BE2C (cell line): ENCODE data around the gene AS3MT. TPM values are rescaled to one million over a fixed set of nuclear protein-coding genes. Genes with fewer than 3 reads are reported as not detected.
A peak's percentile ranks its signal among the peaks of the same experiment; 100 is the strongest.
"Not testable (repeated sequence)": the region's sequence is repeated elsewhere in the genome, so short reads cannot be mapped to it uniquely, and the experiment has no call there.

Source experiments
- DNase-seq: peaks from one replicate; pipeline ENCODE4 v3.0.0-alpha.2; 2020
- H3K27me3 ChIP-seq: fragments of 250-450 bp; sonication (Bioruptor Pico); 2 replicates; pipeline ENCODE4 v1.5.1; 2020; ENCODE audit warnings: mild to moderate bottlenecking
- H3K36me3 ChIP-seq: fragments of 250-450 bp; sonication (Bioruptor Pico); 2 replicates; pipeline ENCODE4 v1.5.1; 2020; ENCODE audit warnings: mild to moderate bottlenecking
- H3K4me1 ChIP-seq: fragments of 250-450 bp; sonication (Bioruptor Pico); 2 replicates; pipeline ENCODE4 v1.5.1; 2020
- H3K4me3 ChIP-seq: 2 replicates; pipeline ENCODE4 v1.5.1; 2011; ENCODE audit warnings: low read depth, low read length
- H3K9me3 ChIP-seq: fragments of 250-450 bp; sonication (Bioruptor Pico); 2 replicates; pipeline ENCODE4 v1.5.1; 2020
- polyA plus RNA-seq: library from polyadenylated mRNA; unstranded; fragments of >200 nt; gene quantifications from one replicate; pipeline ENCODE4 v1.2.1, GENCODE V29; 2012; ENCODE audit warnings: low read depth, missing spikeins; ENCODE audit not compliant: insufficient read length, insufficient read depth
- TF ChIP-seq, protein P1 (sequence below): IDR thresholded peaks from 2 replicates; pipeline ENCODE4 v1.5.1; 2012; ENCODE audit warnings: mild to moderate bottlenecking, low read depth, low read length

Gene AS3MT, protein sequence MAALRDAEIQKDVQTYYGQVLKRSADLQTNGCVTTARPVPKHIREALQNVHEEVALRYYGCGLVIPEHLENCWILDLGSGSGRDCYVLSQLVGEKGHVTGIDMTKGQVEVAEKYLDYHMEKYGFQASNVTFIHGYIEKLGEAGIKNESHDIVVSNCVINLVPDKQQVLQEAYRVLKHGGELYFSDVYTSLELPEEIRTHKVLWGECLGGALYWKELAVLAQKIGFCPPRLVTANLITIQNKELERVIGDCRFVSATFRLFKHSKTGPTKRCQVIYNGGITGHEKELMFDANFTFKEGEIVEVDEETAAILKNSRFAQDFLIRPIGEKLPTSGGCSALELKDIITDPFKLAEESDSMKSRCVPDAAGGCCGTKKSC
- polyA plus RNA-seq: 2.4 TPM

GRCh38 chr10:102869258-102870198 is at the start of gene AS3MT:
AS3MT (plus strand) TSS chr10:102869470; CDS start chr10:102869593, 123 bp downstream.
- TF ChIP-seq, protein P1, sequence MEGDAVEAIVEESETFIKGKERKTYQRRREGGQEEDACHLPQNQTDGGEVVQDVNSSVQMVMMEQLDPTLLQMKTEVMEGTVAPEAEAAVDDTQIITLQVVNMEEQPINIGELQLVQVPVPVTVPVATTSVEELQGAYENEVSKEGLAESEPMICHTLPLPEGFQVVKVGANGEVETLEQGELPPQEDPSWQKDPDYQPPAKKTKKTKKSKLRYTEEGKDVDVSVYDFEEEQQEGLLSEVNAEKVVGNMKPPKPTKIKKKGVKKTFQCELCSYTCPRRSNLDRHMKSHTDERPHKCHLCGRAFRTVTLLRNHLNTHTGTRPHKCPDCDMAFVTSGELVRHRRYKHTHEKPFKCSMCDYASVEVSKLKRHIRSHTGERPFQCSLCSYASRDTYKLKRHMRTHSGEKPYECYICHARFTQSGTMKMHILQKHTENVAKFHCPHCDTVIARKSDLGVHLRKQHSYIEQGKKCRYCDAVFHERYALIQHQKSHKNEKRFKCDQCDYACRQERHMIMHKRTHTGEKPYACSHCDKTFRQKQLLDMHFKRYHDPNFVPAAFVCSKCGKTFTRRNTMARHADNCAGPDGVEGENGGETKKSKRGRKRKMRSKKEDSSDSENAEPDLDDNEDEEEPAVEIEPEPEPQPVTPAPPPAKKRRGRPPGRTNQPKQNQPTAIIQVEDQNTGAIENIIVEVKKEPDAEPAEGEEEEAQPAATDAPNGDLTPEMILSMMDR: no peak
- Histone ChIP-seq H3K9me3 (no peaks in the 10 kb centered on the region), H3K27me3 (no peaks in the 10 kb centered on the region), H3K36me3 (no peaks in the 10 kb centered on the region), H3K4me3 (peak within 1 kb of the TSS; percentile 62), H3K4me1 (no peaks in the 10 kb centered on the region)
- peak; percentile 85 for DNase-seq

GRCh38 chr10:102820008-102820407 is 49.3 kb upstream of the AS3MT start:
- not testable (repeated sequence) for H3K4me3 ChIP-seq, H3K4me1 ChIP-seq, H3K27me3 ChIP-seq, H3K36me3 ChIP-seq, DNase-seq, H3K9me3 ChIP-seq

DNA sequence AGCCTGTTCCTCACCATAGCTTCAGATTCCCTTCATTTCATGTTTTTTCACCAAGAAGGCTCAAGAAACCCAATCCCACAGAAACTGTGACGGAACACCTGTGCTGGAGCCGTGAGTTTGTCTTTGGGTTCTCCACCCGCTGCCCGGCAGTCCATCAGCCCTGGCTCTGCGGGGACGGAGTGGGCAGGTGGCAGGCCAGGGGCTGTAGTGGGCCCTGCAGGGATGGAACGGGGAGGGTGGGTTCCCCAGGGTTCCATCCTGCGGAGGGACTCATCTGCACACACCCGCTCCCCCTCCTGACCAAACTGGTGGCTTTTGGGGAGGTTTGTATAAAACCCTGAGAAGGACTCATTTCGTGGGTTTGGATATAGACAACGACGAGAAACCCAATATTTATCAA is 47.0 kb upstream of the AS3MT start:
- no peaks in the 10 kb centered on the region for H3K36me3 ChIP-seq
- no peak overlapping the region for H3K4me3 ChIP-seq
- TF ChIP-seq, protein P1: no peak
- H3K27me3 ChIP-seq: no peaks in the 10 kb centered on the region
- H3K4me1 ChIP-seq: no peaks in the 10 kb centered on the region
- no peak for DNase-seq
- H3K9me3 ChIP-seq: no peaks in the 10 kb centered on the region

DNA sequence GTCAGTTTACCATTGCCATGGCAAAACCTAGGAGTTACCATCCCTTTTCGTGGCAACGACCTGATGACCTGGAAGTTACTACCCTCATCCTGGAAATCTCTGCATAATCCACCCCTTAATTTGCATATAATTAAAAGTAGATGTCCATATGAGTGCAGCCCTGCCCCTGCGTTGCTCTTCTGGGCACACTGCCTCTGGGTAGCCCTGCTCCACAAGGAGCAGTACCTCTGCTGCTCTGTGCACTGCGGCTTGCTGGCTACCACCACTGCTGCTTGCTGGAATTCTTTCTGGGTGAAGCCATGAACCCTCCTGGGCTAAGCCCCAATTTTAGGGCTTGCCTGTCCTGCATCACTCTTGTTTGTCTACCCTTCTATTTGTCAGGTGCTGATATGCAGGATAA is 44.6 kb upstream of the AS3MT start:
- Histone ChIP-seq H3K4me1 (no peaks in the 10 kb centered on the region), H3K27me3 (no peaks in the 10 kb centered on the region), H3K9me3 (no peaks in the 10 kb centered on the region), H3K4me3 (no peak overlapping the region), H3K36me3 (no peaks in the 10 kb centered on the region)
- DNase-seq: no peak
- TF ChIP-seq, protein P1: no peak

- no peaks in the 10 kb centered on the region for H3K27me3 ChIP-seq
- no peak for DNase-seq
- no peaks in the 10 kb centered on the region for H3K4me1 ChIP-seq
- no peaks in the 10 kb centered on the region for H3K36me3 ChIP-seq
- TF ChIP-seq, protein P1: no peak
- no peaks in the 10 kb centered on the region for H3K9me3 ChIP-seq
- H3K4me3 ChIP-seq: no peak overlapping the region
These were observed 43.0 kb upstream of the AS3MT start for GRCh38 chr10:102826148-102826796.

DNA sequence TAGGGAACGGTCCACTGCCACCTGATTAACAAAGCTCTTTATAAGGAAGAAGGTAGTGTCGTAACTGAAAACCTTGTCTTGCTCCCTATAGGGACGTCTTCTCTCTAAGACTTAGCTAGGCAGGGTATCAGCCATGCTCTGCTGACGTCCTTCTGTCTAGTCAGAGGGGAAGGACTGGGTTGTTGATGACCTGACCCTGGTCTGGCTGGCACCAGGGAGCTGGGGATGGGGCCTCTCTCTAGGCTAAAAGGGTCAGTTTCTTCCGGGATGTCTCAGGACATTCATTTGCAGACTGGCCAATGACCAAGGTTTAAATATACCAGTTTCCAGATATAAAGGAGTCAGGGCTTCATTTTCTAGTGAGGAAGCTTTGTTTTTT is 41.7 kb upstream of the AS3MT start:
- no peaks in the 10 kb centered on the region for H3K9me3 ChIP-seq
- H3K4me3 ChIP-seq: no peak overlapping the region
- H3K27me3 ChIP-seq: no peaks in the 10 kb centered on the region
- H3K36me3 ChIP-seq: no peaks in the 10 kb centered on the region
- TF ChIP-seq, protein P1: no peak
- no peak for DNase-seq
- no peaks in the 10 kb centered on the region for H3K4me1 ChIP-seq
